HL-60 (cell line): ENCODE data around the gene KLK2.

ENCODE experiments used
- DNase-seq, 2 experiments: peaks; one replicate each; pipeline ENCODE4 v3.0.0-alpha.2; 2010 to 2020; ENCODE audit warnings: low read depth in 1 of 2, low spot score in 1 of 2
- H3K27ac ChIP-seq: fragments of 250-450 bp; sonication (Bioruptor Pico); replicated peaks from 2 replicates; pipeline ENCODE4 v1.5.1; 2020; ENCODE audit warnings: mild to moderate bottlenecking, moderate library complexity
- H3K27me3 ChIP-seq: fragments of 250-450 bp; sonication (Bioruptor Pico); 2 replicates; pipeline ENCODE4 v1.5.1; 2021; ENCODE audit warnings: mild to moderate bottlenecking, moderate library complexity; ENCODE audit not compliant: insufficient read depth, poor library complexity, severe bottlenecking
- H3K4me3 ChIP-seq: replicated peaks from 2 replicates; pipeline ENCODE4 v1.5.1; 2011; ENCODE audit warnings: mild to moderate bottlenecking, control low read depth, low read length; ENCODE audit not compliant: insufficient read depth
- CTCF ChIP-seq: IDR thresholded peaks from one replicate; pipeline ENCODE4 v1.5.1; 2011; ENCODE audit warnings: low read length, control low read depth, inconsistent platforms; ENCODE audit not compliant: insufficient read depth
- GABPA ChIP-seq: IDR thresholded peaks from 2 replicates; pipeline ENCODE4 v1.6.1; 2012; ENCODE audit warnings: low read depth
- POLR2AphosphoS5 ChIP-seq: IDR thresholded peaks from 2 replicates; pipeline ENCODE4 v1.6.1; 2012; ENCODE audit warnings: low read depth
- REST ChIP-seq: IDR thresholded peaks from 2 replicates; pipeline ENCODE4 v1.6.1; 2012; ENCODE audit warnings: low read depth; ENCODE audit not compliant: insufficient replicate concordance
- SPI1 ChIP-seq: IDR thresholded peaks from 2 replicates; pipeline ENCODE4 v1.6.1; 2012; ENCODE audit warnings: low read depth, mild to moderate bottlenecking, borderline replicate concordance

Gene KLK2

GRCh38 chr19:50861010-50861409 is 12.2 kb upstream of the KLK2 start:
- TF ChIP-seq POLR2AphosphoS5: no peak
- no peak for TF ChIP-seq GABPA
- TF ChIP-seq REST: no peak
- no peak for TF ChIP-seq CTCF
- no peak for TF ChIP-seq SPI1
- no peak overlapping the region for H3K27ac ChIP-seq
- DNase-seq: no peak
- H3K4me3 ChIP-seq: no peak overlapping the region
- peaks cover 2% of the 10 kb centered on the region for H3K27me3 ChIP-seq

- Histone ChIP-seq H3K4me3 (no peak overlapping the region), H3K27me3 (peaks cover 2% of the 10 kb centered on the region), H3K27ac (no peak overlapping the region)
- TF ChIP-seq GABPA (no peak), REST (no peak), POLR2AphosphoS5 (no peak), CTCF (no peak), SPI1 (no peak)
- DNase-seq: no peak
Observed at GRCh38 chr19:50861496-50862286, 11.5 kb upstream of the KLK2 start.

DNA sequence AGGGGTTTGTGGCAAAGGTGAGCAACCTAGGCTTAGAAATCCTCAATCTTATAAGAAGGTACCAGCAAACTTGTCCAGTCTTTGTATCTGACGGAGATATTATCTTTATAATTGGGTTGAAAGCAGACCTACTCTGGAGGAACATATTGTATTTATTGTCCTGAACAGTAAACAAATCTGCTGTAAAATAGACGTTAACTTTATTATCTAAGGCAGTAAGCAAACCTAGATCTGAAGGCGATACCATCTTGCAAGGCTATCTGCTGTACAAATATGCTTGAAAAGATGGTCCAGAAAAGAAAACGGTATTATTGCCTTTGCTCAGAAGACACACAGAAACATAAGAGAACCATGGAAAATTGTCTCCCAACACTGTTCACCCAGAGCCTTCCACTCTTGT is 3.8 kb upstream of the KLK2 start:
- no peaks in the 10 kb centered on the region for H3K27me3 ChIP-seq
- H3K4me3 ChIP-seq: no peak overlapping the region
- no peak overlapping the region for H3K27ac ChIP-seq
- no peak for DNase-seq
- TF ChIP-seq SPI1 (no peak), POLR2AphosphoS5 (no peak), CTCF (no peak), GABPA (no peak), REST (no peak)
